Measurements from ENCODE around the gene TP53I3. TPM values are rescaled to one million over a fixed set of nuclear protein-coding genes. Genes with fewer than 3 reads are reported as not detected.
A peak's percentile ranks its signal among the peaks of the same experiment; 100 is the strongest.
"Not testable (repeated sequence)": the region's sequence is repeated elsewhere in the genome, so short reads cannot be mapped to it uniquely, and the experiment has no call there.

Gene TP53I3
- polyA plus RNA-seq, 12 donors, result 26.4 to 47.1 (median 31.7) TPM; not detected in 1

DNA sequence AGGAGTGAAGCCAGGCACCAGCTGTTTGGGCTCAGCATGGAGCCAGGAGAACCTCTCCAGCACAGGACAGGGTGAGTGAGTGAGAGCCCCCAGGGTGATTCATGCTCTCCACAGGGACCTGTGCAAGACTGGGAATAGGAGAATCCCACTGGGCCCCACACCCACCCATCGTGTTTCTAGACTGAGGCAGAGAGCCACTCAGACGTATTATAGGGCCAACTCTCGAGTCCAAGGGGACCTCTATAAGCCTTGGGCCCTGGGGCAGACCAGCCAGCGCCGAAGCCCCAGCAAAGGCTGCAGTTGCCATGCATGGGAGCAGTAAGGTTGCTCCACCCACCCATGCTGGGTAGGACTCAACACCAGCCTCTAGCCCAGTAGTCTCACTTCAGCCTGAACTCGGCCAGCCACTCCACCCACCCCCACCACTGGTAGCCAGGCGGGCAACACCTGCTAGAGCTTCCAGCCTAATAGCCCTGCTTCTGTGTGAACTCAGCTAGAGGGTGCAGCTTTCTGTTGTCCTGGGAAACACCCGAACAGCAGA lies 19.5 kb upstream of the TP53I3 start:
- DNase-seq, result no peak

- DNase-seq, result no peak
Measured at GRCh38 chr2:24102677-24103076, 18.0 kb upstream of the TP53I3 start.

DNA sequence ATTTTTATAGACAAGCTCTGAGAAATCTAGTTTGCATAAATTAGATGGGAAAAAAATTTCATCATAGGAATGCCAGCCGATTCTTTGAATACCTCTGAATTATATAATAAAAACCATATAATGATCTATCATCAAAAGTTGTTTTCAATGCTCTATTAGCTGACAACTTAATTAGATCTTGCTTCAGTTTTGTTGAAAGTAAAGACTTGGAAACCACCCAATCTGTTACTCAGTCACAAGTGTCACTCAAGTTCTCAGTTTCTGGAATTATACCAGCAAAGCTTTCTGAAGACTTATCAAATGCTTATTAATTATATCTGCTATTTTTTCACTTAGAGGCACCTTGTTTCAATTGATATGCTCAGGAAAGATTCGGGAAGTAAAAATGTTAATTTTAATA lies 17.4 kb upstream of the TP53I3 start:
- no peak for DNase-seq

- DNase-seq, result not testable (repeated sequence)
Measured at GRCh38 chr2:24100732-24101131, 16.1 kb upstream of the TP53I3 start.

DNA sequence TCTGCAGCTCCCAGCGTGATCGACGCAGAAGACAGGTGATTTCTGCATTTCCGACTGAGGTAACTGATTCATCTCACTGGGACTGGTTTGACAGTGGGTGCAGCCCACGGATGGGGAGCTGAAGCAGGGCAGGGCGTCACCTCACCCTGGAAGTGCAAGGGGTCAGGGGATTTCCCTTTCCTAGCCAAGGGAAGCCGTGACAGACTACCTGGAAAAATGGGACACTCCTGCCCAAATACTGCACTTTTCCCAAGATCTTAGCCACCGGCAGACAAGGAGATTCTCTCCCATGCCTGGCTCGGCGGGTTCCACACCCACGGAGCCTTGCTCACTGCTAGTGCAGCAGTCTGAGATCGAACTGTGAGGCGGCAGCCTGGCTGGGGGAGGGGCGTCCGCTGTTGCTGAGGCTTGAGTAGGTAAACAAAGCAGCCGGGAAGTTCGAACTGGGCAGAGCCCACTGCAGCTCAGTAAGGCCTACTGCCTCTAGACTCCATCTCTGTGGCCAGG lies 10.6 kb upstream of the TP53I3 start:
- not testable (repeated sequence) for DNase-seq

GRCh38 chr2:24093270-24093669 lies 8.6 kb upstream of the TP53I3 start:
- not testable (repeated sequence) for DNase-seq

- no peak for DNase-seq
Measured at GRCh38 chr2:24088821-24089359, 4.3 kb upstream of the TP53I3 start.

- DNase-seq, result no peak
Measured at GRCh38 chr2:24087032-24087431, 2.4 kb upstream of the TP53I3 start.

DNA sequence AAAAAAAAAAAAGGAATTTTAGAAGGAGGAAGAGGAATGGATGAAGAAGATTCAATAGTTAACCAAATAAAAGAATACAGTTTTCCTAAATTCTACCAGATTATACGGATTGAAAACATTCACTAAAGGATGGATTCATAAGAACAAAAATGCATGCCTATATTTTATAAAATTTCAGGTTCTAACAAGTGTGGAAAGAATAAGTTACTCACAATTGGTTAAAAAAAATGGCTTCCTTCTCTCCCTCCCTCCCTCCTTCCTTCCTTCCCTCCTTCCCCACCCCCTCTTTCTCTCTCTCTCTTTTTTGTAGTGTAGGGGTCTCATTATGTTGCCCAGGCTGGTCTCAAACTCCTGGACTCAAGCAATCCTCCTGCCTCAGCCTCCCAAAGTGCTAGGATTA lies 1.6 kb upstream of the TP53I3 start:
- DNase-seq, result no peak

DNA sequence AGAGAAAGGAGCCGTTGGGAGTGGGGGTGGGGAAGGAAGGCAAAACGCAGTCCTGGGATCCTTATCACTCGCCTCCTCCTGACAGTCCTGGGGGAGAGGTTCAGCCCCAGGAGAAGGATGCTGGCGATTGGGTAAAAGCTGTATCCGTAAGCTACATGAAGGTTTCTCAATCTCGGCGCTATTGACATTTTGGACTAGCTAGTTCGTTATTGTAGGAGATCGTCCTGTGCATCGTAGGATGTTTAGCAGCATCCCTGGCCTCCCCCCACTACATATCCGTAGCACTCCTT lies 511 bp upstream of the TP53I3 start:
- no peak for DNase-seq

DNA sequence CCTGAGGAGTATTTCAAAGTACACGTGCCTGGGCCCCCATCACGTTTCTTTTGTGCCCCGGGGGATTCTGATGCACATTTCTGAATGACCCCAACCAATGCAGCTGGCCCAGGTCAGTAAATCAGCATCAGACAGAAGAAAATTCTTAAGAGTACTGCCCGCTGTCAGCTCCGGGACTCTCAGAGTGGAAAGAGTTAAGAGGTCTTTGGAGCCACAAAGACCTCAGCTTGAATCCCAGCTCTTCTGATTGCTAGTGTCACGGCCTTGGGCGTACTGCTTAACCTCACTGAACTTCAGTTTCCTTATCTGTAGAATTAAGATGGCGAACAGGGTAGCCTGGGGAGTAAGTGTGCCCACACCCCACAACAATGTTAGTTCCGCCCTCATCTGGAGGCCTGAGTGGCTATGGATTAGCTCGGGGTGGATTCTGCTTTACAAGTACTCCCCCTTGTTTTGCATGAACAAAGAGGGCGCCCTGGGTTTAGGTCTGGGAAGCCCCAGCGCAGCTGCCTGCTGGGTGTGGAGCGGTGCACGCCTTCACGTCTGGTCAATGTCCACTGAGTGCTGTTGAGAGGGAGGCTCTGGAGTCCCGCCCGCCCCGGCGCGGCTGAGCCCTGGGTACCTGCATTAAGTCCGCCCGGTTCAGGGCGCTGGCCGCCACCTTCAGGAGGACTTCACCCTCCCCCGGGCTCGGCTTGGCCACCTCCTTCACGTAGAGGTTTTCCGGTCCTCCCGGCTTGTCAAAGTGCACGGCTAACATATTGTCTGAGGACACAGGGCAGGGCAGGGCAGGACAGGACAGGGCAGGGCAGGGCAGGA lies 858 bp downstream of the TP53I3 start:
- peak; percentile 81 for DNase-seq

DNA sequence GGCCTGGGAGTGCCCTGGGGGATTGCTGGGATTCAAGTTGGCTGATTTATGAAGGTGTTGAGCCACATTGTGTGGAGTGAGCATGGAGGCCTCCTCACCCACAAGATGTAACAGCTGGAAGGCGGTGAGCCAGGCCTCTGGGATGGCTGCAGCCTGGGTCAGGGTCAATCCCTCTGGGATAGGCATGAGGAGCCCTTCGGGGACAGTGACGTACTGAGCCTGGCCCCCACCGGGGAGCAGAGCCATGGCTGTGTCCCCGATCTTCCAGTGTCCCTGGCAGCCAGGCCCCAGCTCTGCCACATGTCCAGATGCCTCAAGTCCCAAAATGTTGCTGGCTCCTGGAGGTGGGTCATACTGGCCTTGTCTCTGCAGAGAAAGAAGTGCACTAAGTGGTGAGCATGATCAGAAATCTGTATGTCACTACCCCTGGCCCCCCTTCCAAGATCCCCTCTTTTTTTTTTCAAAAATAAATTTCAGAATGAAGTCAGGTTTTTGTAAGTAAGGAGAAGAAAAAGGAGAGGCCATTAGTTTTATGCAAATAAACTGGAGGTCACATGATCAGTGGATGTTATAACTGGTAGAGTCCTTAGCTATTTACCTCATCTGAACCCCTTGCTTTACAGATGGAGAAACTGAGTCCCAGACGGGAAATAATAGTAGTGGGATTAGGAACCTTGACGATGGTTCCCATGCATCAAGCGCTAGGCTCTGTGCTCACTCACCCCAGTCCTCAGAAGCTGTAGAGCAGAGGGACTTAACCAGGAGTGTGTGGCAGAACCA lies 1.7 kb downstream of the TP53I3 start:
- no peak for DNase-seq

DNA sequence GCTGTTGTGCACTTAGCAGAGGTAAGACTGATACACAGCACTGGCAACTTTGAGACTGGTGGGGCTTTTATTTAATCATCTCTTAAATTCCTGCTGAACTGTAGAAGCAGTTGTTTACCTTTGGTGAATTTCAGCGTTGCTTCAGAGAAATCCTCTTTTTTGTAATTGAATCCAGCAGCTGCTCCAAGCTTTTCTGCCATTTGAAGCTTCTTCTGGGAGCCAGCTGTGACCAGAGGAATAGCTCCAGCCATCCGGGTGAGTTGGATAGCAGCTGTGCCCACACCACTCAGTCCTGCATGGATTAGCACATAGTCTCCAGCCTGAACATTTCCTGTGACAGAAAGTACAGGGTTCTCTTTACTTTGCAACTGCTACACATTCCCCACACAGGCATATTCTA lies 3.9 kb downstream of the TP53I3 start:
- DNase-seq, result no peak

DNA sequence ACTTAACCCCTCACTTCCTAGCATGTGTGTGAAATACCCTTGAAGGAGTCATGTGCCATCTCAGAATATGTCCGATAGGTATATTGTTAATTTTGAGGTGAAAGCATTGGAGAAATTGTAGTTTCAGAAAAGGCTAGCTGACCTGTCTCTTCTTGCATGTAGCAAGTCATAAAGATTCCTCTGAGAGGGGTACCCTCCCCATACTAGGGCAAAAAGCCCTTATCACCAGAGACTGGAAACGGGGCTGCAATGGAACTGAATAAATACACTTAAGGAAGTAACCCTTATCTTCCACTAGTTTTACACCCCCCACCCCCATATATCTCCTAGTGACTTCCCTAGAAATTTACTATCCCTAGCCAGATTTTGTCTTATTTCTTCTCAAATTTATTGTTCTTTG lies 6.8 kb downstream of the TP53I3 start:
- no peak for DNase-seq

DNA sequence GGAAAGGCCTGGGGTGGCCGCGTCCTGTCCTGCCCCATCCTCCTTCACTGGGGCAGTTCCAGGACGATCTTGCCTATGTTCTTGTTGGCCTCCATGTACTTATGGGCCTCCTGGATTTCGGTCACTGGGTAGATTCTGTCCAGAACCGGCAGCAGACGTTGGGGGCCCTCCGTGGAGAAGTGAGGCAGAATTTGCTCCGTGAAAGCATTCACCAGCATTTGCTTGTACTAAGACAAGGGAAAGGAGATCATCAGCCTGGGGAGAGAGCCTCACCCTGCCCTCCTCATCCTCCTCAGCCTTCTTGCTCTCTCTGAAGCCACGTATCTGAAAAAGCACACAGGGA lies 7.1 kb downstream of the TP53I3 start:
- peak; percentile 21 for DNase-seq

- DNase-seq, result peak; percentile 11
Measured at GRCh38 chr2:24076849-24077534, 7.6 kb downstream of the TP53I3 start.

DNA sequence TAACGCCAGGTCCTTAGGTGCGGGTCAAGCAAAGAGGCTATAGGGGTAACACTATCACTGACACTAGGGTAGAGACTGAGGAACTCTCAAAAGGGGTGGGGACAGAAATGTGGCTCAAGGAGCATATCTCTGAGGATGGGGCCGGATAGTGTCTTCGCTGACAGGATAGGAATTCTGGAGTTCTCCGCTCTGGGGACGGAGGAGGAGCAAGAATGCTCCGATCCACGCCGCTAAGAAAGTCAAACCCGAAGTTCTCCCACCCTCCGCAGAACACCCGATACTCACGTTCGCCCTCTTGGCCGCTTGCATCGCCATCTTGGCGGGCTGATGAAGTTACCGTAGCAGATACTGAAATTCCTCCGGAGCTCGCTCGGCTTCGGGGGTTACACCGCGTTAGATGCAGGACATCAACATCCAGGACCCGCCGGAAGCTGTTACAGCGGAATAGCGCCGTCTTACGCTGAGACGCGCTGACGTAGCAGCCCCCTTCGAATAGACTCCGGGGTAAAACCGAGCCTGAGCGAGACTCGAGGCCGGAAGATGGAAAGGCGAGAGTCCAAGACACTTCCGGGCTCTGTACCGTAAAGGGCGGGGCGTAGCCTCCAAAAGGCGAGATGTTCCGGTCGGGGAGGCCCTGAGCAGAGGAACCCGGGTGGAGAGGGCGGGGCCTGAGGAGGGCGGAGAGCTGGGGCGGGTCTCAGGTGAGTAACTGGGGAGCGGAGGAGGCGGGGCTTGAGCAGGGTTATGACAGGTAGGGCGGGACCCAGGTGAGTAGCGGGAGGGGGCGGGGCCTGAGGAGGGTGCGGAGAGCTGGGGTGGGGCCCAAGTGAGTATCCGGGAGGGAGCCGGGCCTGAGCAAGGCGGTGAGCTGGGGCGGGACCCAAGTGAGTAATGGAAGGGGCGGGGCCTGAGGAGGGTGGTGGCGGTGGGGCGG lies 8.5 kb downstream of the TP53I3 start, which contains the start of gene SF3B6:
TSS of gene SF3B6 (minus strand) at position 412 of the 934 bp plus-strand sequence. CDS start at position 315, 97 bp downstream.
- peak; percentile 98 for DNase-seq

- DNase-seq, result no peak
Measured at GRCh38 chr2:24075259-24075658, 9.4 kb downstream of the TP53I3 start.

GRCh38 chr2:24073816-24074215 lies 10.8 kb downstream of the TP53I3 start:
- no peak for DNase-seq

DNA sequence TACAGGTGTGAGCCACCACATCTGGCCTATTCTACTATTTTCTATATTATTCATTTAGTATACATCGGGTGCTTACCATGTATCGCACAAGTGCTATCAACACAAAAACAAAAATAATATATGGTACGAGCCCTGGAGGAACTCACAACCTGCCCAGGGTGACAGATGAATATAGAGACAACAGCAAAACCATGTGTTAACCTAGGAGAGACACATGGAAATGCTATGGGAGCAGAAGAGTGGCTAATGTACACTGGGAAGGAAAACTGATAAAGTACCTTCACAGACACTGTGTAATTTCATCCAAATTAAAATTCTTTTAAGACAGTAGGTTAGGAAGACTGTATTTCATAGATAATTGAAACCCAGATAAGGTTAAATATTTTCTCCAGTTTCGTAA lies 12.4 kb downstream of the TP53I3 start:
- no peak for DNase-seq

DNA sequence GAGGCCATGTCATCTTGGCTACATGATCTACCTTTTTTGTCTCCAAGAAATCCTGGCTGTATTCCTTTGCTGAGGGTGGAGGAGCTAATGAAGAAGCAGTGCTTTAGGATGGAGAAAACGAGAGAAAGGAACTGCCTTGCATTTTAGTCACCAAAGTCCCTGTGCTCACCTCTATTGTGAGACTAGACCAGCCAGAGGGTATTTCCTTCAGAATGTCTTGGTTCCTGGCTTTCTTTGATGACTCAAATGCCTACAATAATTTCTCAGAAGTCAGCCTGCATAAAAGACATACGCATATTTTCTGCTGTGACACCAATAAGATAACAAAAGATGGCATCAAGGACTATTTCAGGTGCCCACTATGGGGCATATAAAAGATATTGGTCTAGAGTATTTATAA lies 19.3 kb downstream of the TP53I3 start:
- DNase-seq, result no peak

Data from muscle of arm (tissue), 12 donors.